ENCODE measurements around the gene PCIF1. TPM values are rescaled to one million over a fixed set of nuclear protein-coding genes. Genes with fewer than 3 reads are reported as not detected.

The PCIF1 gene
- total RNA-seq (2022; extraction: Qiagen RNA extraction; ENCODE audit: low read depth), result 31.8 to 36.3 TPM (median 32.2 TPM) in 5 replicates

DNA sequence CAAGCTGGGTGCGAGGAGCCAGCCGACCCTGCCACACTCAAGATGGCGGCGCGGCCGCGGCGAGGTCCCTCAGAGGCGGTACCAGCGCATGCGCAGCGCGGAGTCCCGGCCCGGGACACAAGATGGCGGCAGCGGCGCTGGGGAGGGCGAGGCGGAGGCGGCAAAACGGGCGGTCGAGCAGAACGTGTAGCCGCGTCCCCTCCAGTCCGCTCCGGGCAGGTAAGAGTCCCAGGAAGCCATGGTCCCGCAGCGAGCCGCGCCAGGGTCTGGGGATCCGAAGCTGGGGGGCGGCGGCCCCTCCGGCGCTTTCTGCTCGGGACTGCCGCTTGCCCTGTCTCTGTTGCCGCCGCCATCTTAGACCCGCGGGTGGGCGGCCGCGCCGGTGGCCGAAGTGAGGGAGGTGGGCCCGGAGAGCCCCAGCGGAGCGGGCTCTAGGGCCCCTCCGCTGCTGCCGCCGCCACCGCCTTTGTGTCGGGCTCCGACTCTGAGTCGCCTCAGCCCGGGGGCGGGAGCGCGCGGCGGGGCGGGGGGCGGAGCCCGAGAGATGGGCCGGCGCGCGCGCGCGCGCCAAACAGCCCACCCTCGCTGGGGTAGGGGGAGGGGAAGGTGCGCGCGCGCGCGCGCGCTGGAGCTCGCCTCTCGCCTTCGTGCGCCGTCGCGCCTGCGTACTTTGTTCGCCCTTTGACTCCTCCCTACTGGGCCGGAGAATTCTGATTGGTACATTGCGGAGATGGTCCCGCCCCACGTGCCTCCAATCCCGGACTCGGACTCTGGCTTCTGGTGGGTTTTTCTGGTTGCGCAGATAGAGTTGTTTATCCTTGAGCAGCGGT is at the start of gene PCIF1:
TSS of gene PCIF1 (plus strand) at position 98 of the 830 bp plus-strand sequence. CDS start 4,317 bp downstream, outside the sequence.

DNA sequence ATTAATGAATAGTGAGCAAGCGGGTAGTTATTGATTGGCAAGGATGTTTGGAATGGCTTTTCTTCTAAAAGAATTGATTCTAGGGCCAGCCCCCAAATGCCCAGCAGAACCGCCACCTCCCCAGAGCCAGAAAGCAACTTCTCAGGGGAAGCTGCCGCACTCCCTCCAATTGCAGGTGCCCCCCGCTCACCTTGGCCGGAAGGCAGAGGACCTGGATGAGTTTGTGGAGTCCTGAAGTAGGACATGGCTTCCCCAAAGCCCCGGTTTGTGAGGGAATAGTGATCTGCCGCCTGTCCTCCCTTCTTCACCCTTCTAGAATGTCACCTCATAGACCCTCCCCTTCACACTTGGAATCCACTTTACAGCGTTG is 47.2 kb upstream of the PCIF1 start, which contains the start of gene SPATA25:
TSS of gene SPATA25 (minus strand) at position 277 of the 370 bp plus-strand sequence. CDS start at position 245, 32 bp downstream.

DNA sequence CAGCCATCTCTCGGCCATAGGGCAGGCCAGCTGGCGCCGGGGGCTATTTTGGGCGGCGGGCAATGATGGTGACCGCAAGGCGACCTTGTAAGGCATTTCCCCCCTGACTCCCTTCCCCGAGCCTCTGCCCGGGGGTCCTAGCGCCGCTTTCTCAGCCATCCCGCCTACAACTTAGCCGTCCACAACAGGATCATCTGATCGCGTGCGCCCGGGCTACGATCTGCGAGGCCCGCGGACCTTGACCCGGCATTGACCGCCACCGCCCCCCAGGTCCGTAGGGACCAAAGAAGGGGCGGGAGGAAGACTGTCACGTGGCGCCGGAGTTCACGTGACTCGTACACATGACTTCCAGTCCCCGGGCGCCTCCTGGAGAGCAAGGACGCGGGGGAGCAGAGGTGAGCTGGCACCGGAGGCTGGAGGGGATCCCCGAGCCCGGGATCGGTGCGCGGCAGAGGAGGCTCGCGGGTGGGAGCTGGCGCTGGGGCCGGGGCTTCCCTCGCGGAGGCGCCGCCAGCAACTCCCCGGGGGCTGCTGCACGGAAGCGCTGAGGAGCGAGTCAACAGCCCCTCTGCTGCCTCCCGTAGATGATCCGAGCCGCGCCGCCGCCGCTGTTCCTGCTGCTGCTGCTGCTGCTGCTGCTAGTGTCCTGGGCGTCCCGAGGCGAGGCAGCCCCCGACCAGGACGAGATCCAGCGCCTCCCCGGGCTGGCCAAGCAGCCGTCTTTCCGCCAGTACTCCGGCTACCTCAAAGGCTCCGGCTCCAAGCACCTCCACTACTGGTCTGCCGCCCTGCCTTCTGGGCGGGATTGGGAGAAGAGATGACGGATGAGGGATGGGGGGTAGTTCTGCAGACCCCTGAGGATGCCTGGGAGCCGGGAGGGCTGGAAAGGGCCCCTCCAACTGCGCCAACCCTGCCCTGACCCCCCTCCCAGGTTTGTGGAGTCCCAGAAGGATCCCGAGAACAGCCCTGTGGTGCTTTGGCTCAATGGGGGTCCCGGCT is 43.2 kb upstream of the PCIF1 start, which contains the start of the genes CTSA and NEURL2:
TSS of gene CTSA (plus strand) at position 351 of the 999 bp plus-strand sequence. CDS start at position 585, 234 bp downstream.
TSS of gene NEURL2 (minus strand) at position 224 of the 999 bp plus-strand sequence. CDS start at position 7, 217 bp downstream.

DNA sequence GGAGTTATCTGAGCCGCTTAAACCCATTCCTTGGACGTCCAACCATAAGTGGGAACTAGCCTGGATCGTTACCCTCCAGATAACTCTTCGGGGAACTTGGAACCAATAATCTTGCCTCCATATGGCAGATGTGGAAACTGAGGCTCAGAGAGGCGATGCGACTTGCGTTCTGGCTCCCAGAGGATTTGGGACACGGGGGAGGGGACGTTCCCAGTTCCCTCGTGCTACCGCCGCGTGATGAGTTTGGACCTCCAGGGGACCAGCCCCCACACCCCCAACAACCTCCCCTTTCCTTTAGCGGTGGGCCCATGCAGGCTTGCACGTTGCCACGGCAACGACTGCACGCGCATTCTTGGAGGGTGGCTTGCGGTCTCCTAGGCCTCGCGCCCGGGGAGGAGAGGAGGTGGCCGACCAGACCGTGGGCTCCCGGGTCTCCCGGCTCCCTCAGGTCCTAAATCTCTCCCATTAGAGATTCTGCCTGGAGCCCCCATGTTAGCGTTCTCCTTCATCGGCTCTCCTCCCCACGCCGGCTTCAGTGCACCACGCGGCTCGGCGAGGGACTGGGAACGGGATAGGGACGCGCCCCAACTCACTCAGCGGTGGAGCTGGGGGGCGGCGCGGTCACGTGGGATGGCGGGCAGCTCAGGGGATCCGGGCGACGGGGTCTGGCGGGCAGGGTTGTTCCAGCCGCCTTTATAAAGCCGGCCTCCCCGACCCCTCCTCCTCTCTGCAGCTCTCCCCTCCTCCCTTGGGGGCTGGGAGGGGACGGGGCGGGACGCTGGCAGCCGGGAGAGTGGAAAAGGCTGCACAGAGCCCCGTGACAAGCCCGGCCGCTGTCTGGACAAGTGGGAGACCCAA is 22.8 kb upstream of the PCIF1 start, which contains the start of gene PLTP:
TSS of gene PLTP (minus strand) at position 670 of the 858 bp plus-strand sequence. CDS start 703 bp downstream, outside the sequence.

DNA sequence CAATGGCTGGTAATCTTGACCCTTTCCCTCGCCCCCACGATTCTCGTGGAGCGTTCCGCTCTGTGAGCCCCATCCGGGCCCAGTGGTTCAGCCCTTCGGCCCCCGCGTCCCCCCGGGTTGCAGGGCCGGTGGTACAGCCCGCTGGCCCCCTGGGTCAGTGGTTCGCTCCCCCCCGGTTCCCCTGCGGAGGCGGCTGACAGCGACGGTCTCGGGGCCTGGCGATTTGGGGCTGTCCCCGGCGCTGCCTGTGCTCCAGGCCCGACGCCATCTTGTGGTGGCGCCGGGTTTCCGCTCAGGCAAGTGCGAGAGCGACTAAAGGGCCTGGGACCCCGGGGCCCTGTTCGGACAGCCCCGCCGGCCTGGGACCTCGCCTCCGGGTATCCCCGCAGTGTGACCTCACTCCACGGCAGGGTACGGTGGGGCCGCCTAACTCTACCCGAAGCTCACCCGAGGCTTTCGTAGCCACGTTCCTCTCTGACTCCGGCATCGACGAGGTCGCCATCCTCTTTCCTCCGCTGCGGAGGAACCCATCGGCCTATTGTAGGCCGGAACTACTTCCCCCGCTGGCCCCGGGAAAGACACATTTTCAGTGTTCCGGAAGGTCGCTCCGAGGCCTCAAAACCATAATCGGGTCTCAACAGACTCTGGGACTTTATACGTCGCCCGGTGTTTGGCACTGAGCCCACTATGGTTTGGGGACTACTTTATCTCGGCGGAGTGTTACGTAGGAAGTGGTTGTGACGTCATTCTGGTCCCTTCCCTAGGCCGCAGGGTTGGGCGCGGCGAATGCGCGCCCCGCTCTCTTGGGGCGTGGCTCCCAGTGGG is 37.4 kb downstream of the PCIF1 start, which contains the start of gene ZNF335:
TSS of gene ZNF335 (minus strand) at position 529 of the 825 bp plus-strand sequence. CDS start 793 bp downstream, outside the sequence.

Other genes starting within 250 kb of the PCIF1 start
- gene WFDC13, start 232.6 kb upstream of the PCIF1 start, total RNA-seq (2022; extraction: Qiagen RNA extraction; ENCODE audit: low read depth), result not detected in 5 replicates
- not detected in 5 replicates for gene WFDC10B, start 229.7 kb upstream of the PCIF1 start, total RNA-seq (2022; extraction: Qiagen RNA extraction; ENCODE audit: low read depth)
- not detected in 5 replicates for gene SPINT4, start 212.3 kb upstream of the PCIF1 start, total RNA-seq (2022; extraction: Qiagen RNA extraction; ENCODE audit: low read depth)
- 0.23 TPM in 1 of 5 replicates, not detected in the others for gene WFDC3, start 142.8 kb upstream of the PCIF1 start, total RNA-seq (2022; extraction: Qiagen RNA extraction; ENCODE audit: low read depth)
- 30.7 to 37.6 TPM (median 36.3 TPM) in 5 replicates for gene DNTTIP1, start 142.7 kb upstream of the PCIF1 start, total RNA-seq (2022; extraction: Qiagen RNA extraction; ENCODE audit: low read depth)
- gene UBE2C, start 122.0 kb upstream of the PCIF1 start, total RNA-seq (2022; extraction: Qiagen RNA extraction; ENCODE audit: low read depth), result 225 to 256 TPM (median 248 TPM) in 5 replicates
- gene TNNC2, start 107.4 kb upstream of the PCIF1 start, total RNA-seq (2022; extraction: Qiagen RNA extraction; ENCODE audit: low read depth), result 0.31 TPM in 1 of 5 replicates, not detected in the others
- gene SNX21, start 100.9 kb upstream of the PCIF1 start, total RNA-seq (2022; extraction: Qiagen RNA extraction; ENCODE audit: low read depth), result 8.8 to 13.0 TPM (median 11.6 TPM) in 5 replicates
- gene ACOT8, start 77.3 kb upstream of the PCIF1 start, total RNA-seq (2022; extraction: Qiagen RNA extraction; ENCODE audit: low read depth), result 18.7 to 21.8 TPM (median 19.5 TPM) in 5 replicates
- gene ZSWIM3, start 77.1 kb upstream of the PCIF1 start, total RNA-seq (2022; extraction: Qiagen RNA extraction; ENCODE audit: low read depth), result 1.4 to 1.8 TPM (median 1.5 TPM) in 5 replicates
- gene ZSWIM1, start 53.5 kb upstream of the PCIF1 start, total RNA-seq (2022; extraction: Qiagen RNA extraction; ENCODE audit: low read depth), result 6.2 to 7.6 TPM (median 6.8 TPM) in 5 replicates
- gene SPATA25, start 47.1 kb upstream of the PCIF1 start, total RNA-seq (2022; extraction: Qiagen RNA extraction; ENCODE audit: low read depth), result 0.43 to 0.75 TPM (median 0.67 TPM) in 4 of 5 replicates, not detected in the other
- 0.88 to 1.3 TPM (median 1.2 TPM) in 5 replicates for gene NEURL2, start 43.5 kb upstream of the PCIF1 start, total RNA-seq (2022; extraction: Qiagen RNA extraction; ENCODE audit: low read depth)
- 101 to 131 TPM (median 116 TPM) in 5 replicates for gene CTSA, start 43.3 kb upstream of the PCIF1 start, total RNA-seq (2022; extraction: Qiagen RNA extraction; ENCODE audit: low read depth)
- 1.4 to 2.1 TPM (median 1.9 TPM) in 5 replicates for gene PLTP, start 22.5 kb upstream of the PCIF1 start, total RNA-seq (2022; extraction: Qiagen RNA extraction; ENCODE audit: low read depth)
- gene ZNF335, start 37.5 kb downstream of the PCIF1 start, total RNA-seq (2022; extraction: Qiagen RNA extraction; ENCODE audit: low read depth), result 8.4 to 11.2 TPM (median 10.1 TPM) in 5 replicates
- 0.62 to 0.97 TPM (median 0.87 TPM) in 5 replicates for gene MMP9, start 74.2 kb downstream of the PCIF1 start, total RNA-seq (2022; extraction: Qiagen RNA extraction; ENCODE audit: low read depth)
- gene SLC12A5, start 94.5 kb downstream of the PCIF1 start, total RNA-seq (2022; extraction: Qiagen RNA extraction; ENCODE audit: low read depth), result 11.4 to 17.7 TPM (median 12.1 TPM) in 5 replicates
- gene NCOA5, start 155.3 kb downstream of the PCIF1 start, total RNA-seq (2022; extraction: Qiagen RNA extraction; ENCODE audit: low read depth), result 17.7 to 28.0 TPM (median 24.2 TPM) in 5 replicates
- 4.1 to 5.0 TPM (median 4.6 TPM) in 5 replicates for gene CD40, start 183.6 kb downstream of the PCIF1 start, total RNA-seq (2022; extraction: Qiagen RNA extraction; ENCODE audit: low read depth)